OCI-LY7 (cell line): ENCODE results near the gene SLC6A4.

ENCODE experiments used
- CTCF ChIP-seq: fragments of 200-600 bp; sonication (generic); conservative IDR thresholded peaks from 2 replicates; pipeline ENCODE4 v1.5.1; 2014; ENCODE audit warnings: mild to moderate bottlenecking, antibody characterized with exemption, low read length, moderate library complexity, mixed read lengths
- EZH2phosphoT487 ChIP-seq: fragments of 200-600 bp; sonication (generic); IDR thresholded peaks from 2 replicates; pipeline ENCODE4 v1.6.1; 2018; ENCODE audit warnings: low read depth, borderline replicate concordance, mild to moderate bottlenecking, mixed run types, antibody characterized with exemption, low read length, moderate library complexity, mixed read lengths

- TF ChIP-seq EZH2phosphoT487 (no peak), CTCF (no peak)
Observed at GRCh38 chr17:30188211-30188939, 47.1 kb downstream of the SLC6A4 start.
